ENCODE results near the gene RAD9A.

DNA sequence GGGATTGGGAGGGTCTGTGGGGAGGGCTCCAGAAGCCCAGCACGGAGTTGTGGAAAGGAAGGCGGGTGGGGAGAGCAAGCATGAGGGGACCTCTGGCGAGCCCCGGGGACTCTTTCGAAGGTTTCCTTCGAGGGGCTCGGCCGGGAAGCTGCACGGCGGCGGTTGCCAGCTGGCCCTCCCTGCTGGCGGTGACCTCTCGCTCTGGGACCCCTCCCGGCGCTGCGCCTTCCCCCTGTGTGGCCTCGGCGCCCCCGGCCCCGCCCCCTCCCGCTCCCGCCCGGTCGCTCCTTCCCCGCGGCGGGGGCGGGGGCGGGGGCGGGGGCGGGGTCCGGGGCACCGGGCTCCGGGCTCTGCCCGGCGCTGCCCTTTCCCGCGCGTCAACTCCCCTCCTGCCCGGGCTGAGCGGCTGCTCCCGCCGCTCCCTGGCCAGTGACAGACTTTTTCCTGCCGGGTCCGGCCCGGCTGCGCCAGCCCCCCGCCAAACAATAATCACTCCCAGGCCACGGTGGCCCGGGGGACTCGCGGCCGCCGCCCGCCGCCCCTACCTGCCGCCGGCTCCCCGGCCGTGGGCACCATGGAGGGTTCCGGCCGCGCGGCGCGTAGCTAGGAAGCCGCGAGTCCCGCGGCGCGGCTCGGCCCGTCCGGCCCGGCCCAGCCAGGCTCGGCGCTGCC lies 19.3 kb upstream of the RAD9A start:
- no peak for TF ChIP-seq ISL1 (CRISPR knock-in tag; IDR thresholded peaks at IDR 0.05)
- no peak for TF ChIP-seq BACH2 (CRISPR knock-in tag; IDR thresholded peaks at IDR 0.05; ENCODE audit: borderline replicate concordance)
- no peak for TF ChIP-seq ZNF70 (CRISPR knock-in tag; IDR thresholded peaks at IDR 0.05)
